Small intestine (tissue), 16 donors: ENCODE measurements around the gene CC2D2A. TPM values are rescaled to one million over a fixed set of nuclear protein-coding genes. Genes with fewer than 3 reads are reported as not detected.

Source experiments
- DNase-seq, 2 donors: peaks; one replicate each; pipeline versions ENCODE4 v3.0.0 to v3.0.0-alpha.2; 2013
- FAIRE-seq: peaks from 2 replicates; lab custom pipeline; 2012; peaks lifted over from hg19 to GRCh38; lab: Jason Lieb, UNC
- H3K27ac ChIP-seq, 3 donors: one replicate each; pipeline ENCODE4 v1.5.1; 2013; ENCODE audit warnings: low read length in 2 of 3, mild to moderate bottlenecking in 2 of 3, control low read depth in 1 of 3, inconsistent platforms in 1 of 3, low read depth in 1 of 3, moderate library complexity in 1 of 3
- H3K27me3 ChIP-seq, 3 donors: one replicate each; pipeline ENCODE4 v1.6.1; 2013; ENCODE audit warnings: low read length in 3 of 3, inconsistent platforms in 1 of 3; ENCODE audit not compliant: control insufficient read depth in 3 of 3, insufficient read depth in 3 of 3
- H3K36me3 ChIP-seq, 3 donors: one replicate each; pipeline ENCODE4 v1.6.1; 2013; ENCODE audit warnings: low read length in 3 of 3, inconsistent platforms in 1 of 3, low read depth in 1 of 3, mild to moderate bottlenecking in 1 of 3, moderate library complexity in 1 of 3; ENCODE audit not compliant: control insufficient read depth in 3 of 3, insufficient read depth in 2 of 3
- H3K4me1 ChIP-seq, 3 donors: one replicate each; pipeline ENCODE4 v1.6.1; 2013; ENCODE audit warnings: low read length in 2 of 3, inconsistent platforms in 1 of 3, low read depth in 1 of 3, mild to moderate bottlenecking in 1 of 3, moderate library complexity in 1 of 3; ENCODE audit not compliant: control insufficient read depth in 3 of 3, insufficient read depth in 2 of 3
- H3K4me3 ChIP-seq, 3 donors: one replicate each; pipeline ENCODE4 v1.5.1; 2013; ENCODE audit warnings: low read length in 3 of 3, control low read depth in 1 of 3, inconsistent platforms in 1 of 3, low read depth in 1 of 3, mild to moderate bottlenecking in 1 of 3, moderate library complexity in 1 of 3
- H3K9me3 ChIP-seq, 2 donors: one replicate each; pipeline ENCODE4 v1.6.1; 2013; ENCODE audit warnings: low read depth in 1 of 2, low read length in 1 of 2; ENCODE audit not compliant: control insufficient read depth in 2 of 2, insufficient read depth in 1 of 2
- WGBS, 3 donors: extraction: QIAGEN DNeasy Blood & Tissue Kit; methylation state at CpG; one replicate each; pipeline ENCODE4 v1.1.7; 2013; 5-methylcytosine and 5-hydroxymethylcytosine counted together
- long read RNA-seq, 10 donors: transcript quantifications; one replicate each; lab custom pipeline, GENCODE V29; 2026
- polyA plus RNA-seq, 4 donors: library from polyadenylated mRNA; stranded (reverse) in 3 of 4; unstranded in 1 of 4; fragments of 200-250 nt in 3 of 4; fragments of 120-200 nt in 1 of 4; gene quantifications; one replicate each; pipeline versions ENCODE4 v1.2.1 to v1.2.3, GENCODE V29; 2013
- donor health status: healthy with polysubstance abuse.
- donor health status: control.
- donor health status: control.
- donor health status: Bipolar disorder and iron deficiency.
- donor health status: healthy.

Gene CC2D2A
- polyA plus RNA-seq = 10 to 100 TPM in 1 of 4 donors, 1 to 10 TPM in 3; 1.6 to 13.6 (median 5.5) TPM
- long read RNA-seq, donor 1 = 0 reads
- long read RNA-seq, donor 2 = 0 reads
- long read RNA-seq, donor 3, partial matches to known transcripts = 0 of 1 reads
- long read RNA-seq, donor 3, other reads (novel, unspliced or antisense) = 0 of 1 reads
- long read RNA-seq, donor 4 = 0 reads
- long read RNA-seq, donor 5, partial matches to known transcripts = 0 of 1 reads
- long read RNA-seq, donor 5, other reads (novel, unspliced or antisense) = 0 of 1 reads
- long read RNA-seq, donor 6, partial matches to known transcripts = 0 of 2 reads
- long read RNA-seq, donor 6, other reads (novel, unspliced or antisense) = 0 of 2 reads
- long read RNA-seq, donor 7 = 0 reads
- long read RNA-seq, donor 8 = 0 reads
- long read RNA-seq, donor 9 = 0 reads
- long read RNA-seq, donor 10, partial matches to known transcripts = 7 of 9 reads
- long read RNA-seq, donor 10, other reads (novel, unspliced or antisense) = 0 of 9 reads

DNA sequence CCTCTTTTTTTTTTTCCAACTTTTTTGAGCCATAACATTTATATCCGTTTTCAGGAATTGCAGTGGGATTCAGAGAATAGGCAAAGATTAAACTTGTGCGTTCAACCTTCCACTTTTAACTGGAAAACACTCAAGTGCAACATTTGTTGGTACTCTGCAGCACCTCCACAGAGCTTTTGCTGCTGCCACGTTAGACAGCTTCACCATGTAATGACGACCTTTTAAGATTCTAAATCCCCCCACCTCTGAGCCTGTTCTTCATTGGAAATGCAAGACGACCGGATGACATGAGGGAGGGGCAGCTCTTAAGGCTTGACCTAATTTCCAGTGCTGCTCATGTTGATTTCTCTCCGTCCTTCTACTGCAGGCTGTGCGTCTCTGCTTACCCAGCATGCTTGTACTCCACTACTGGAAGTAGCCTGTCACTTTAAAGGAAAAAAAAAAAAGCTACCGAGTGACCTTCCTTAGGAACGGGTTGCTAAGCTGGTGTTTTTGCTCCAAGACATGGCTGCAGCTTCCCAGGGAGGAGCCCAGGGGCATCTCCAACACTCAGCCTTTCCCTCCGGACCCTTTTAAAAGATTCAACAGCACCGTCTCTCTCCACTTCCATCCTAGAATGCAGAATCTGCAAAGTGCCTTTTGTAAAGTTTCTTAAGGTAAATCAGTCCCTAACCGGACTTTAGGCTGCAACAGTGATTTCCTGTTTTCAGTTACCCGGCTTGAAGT is at the start of gene CC2D2A:
TSS of gene CC2D2A (plus strand) at position 481 of the 726 bp plus-strand sequence. CDS start 6,051 bp downstream, outside the sequence.
- H3K4me3 ChIP-seq = peak within 1 kb of the TSS; percentile 23 to 59 (median 43)
- no peaks in the 10 kb centered on the region for H3K4me1 ChIP-seq
- peak; percentile 72 to 73 for DNase-seq
- no peaks in the 10 kb centered on the region for H3K9me3 ChIP-seq
- no peaks in the 10 kb centered on the region for H3K36me3 ChIP-seq
- FAIRE-seq = no peak
- H3K27me3 ChIP-seq = no peaks in the 10 kb centered on the region
- 4 to 7% (median 7%) methylated on average over 14 of the region's 14 CpGs for WGBS, 3 donors
- peak within 1 kb of the TSS; percentile 0 to 44 (median 14) for H3K27ac ChIP-seq

- WGBS, 3 donors = 29 to 84% (median 75%) methylated on average over 2 of the region's 2 CpGs
- Histone ChIP-seq H3K4me1 (no peaks in the 10 kb centered on the region), H3K27ac (no peak overlapping the region), H3K36me3 (no peaks in the 10 kb centered on the region), H3K9me3 (no peaks in the 10 kb centered on the region), H3K27me3 (no peaks in the 10 kb centered on the region), H3K4me3 (no peak overlapping the region)
- DNase-seq = no peak
- no peak for FAIRE-seq
Measured at GRCh38 chr4:15420642-15421041, 49.0 kb upstream of the CC2D2A start.

DNA sequence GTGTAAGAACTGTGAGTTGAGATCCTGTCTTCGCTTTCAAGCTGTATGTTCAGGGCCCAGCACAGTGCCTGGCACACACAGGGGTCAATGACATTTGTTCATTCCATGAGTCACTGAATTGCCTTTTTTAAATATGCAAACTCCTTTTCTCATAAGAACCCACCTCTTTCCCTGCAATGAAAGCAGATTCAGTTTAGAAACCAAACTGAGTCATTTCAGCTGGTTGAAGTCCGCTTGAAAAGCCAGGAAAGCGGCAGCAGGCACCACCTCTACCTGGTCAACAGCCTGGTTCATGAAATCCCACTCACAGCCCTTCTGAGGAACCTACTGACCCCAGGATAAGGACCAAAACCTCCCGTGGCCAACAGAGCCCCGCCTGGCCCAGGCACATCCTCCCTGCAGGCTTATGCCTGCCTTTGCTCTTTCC is 46.4 kb upstream of the CC2D2A start:
- no peaks in the 10 kb centered on the region for H3K36me3 ChIP-seq
- FAIRE-seq (no peak), DNase-seq (no peak)
- H3K9me3 ChIP-seq = no peaks in the 10 kb centered on the region
- H3K4me1 ChIP-seq = no peaks in the 10 kb centered on the region
- H3K27me3 ChIP-seq = no peaks in the 10 kb centered on the region
- no peak overlapping the region for H3K4me3 ChIP-seq
- no peak overlapping the region for H3K27ac ChIP-seq
- 56 to 76% (median 65%) methylated on average over 5 of the region's 5 CpGs for WGBS, 3 donors

GRCh38 chr4:15425520-15425919 is 44.2 kb upstream of the CC2D2A start:
- WGBS, 3 donors = 83 to 90% (median 85%) methylated on average over 2 of the region's 2 CpGs
- Histone ChIP-seq H3K27ac (no peak overlapping the region), H3K9me3 (no peaks in the 10 kb centered on the region), H3K4me3 (no peak overlapping the region), H3K36me3 (no peaks in the 10 kb centered on the region), H3K4me1 (no peaks in the 10 kb centered on the region), H3K27me3 (peaks cover 0 to 2% (median 0%) of the 10 kb centered on the region in 3 donors)
- FAIRE-seq = no peak
- DNase-seq = no peak

DNA sequence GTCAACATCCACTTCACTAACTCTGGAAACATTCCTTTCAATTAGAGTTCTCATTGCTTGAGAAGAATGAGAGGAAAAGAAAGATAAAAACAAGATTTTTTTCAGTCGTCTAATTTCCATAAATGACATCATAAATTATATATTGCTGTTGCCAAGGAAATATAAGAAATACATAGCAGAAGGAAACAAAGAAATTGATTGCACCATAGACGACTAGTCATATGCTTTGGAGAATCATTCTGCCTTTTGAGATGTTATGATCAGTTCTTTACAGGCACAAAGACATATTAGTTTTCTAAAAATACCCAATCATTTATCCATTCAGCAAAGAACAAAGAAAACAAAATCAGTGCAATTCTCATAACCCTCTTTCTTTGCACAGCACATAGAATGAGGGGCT is 42.5 kb upstream of the CC2D2A start:
- Histone ChIP-seq H3K36me3 (no peaks in the 10 kb centered on the region), H3K27ac (peak overlapping the region in 1 of 3 donors; percentile 19), H3K9me3 (no peaks in the 10 kb centered on the region), H3K4me1 (no peaks in the 10 kb centered on the region), H3K4me3 (no peak overlapping the region), H3K27me3 (peaks cover 0 to 2% (median 0%) of the 10 kb centered on the region in 3 donors)
- FAIRE-seq (no peak), DNase-seq (no peak)
- 48 to 59% (median 55%) methylated on average over 2 of the region's 2 CpGs for WGBS, 3 donors

DNA sequence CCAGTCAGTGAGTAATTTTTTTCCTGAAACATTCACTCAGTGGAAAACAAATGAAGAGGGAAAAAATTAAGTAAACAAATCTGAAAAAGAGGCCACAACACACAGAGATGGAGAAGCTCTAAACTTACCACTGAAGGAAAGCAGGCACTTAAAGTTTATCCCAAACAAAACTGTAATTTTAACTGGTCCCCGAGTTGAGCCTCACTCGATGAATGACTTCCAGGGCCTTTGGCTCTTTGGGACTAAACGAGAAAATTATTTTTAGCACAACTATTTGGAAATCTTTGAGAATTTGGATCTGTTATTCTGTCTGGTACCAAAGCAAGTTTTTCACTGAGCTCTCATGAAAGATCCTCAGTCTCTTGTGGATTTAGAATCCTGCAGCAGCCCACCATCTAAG is 42.0 kb upstream of the CC2D2A start, which contains the start of gene C1QTNF7:
TSS of gene C1QTNF7 (plus strand) at position 333 of the 400 bp plus-strand sequence. CDS start 7,711 bp downstream, outside the sequence.
- DNase-seq (peak in 1 of 2 donors; percentile 8), FAIRE-seq (no peak)
- H3K4me1 ChIP-seq = no peaks in the 10 kb centered on the region
- H3K27me3 ChIP-seq = peaks cover 0 to 2% (median 0%) of the 10 kb centered on the region in 3 donors
- no peak within 1 kb of the TSS for H3K4me3 ChIP-seq
- H3K9me3 ChIP-seq = no peaks in the 10 kb centered on the region
- 61 to 83% (median 81%) methylated on average over 3 of the region's 3 CpGs for WGBS, 3 donors
- peak within 1 kb of the TSS in 2 of 3 donors; percentile 19 for H3K27ac ChIP-seq
- H3K36me3 ChIP-seq = no peaks in the 10 kb centered on the region

- Histone ChIP-seq H3K4me1 (no peaks in the 10 kb centered on the region), H3K36me3 (no peaks in the 10 kb centered on the region), H3K9me3 (no peaks in the 10 kb centered on the region), H3K4me3 (no peak overlapping the region), H3K27ac (no peak overlapping the region), H3K27me3 (peaks cover 0 to 2% (median 0%) of the 10 kb centered on the region in 3 donors)
- DNase-seq (no peak), FAIRE-seq (no peak)
- WGBS, 3 donors = 53 to 68% (median 64%) methylated on average over 1 of the region's 1 CpG
Measured at GRCh38 chr4:15428611-15429010, 41.1 kb upstream of the CC2D2A start.

DNA sequence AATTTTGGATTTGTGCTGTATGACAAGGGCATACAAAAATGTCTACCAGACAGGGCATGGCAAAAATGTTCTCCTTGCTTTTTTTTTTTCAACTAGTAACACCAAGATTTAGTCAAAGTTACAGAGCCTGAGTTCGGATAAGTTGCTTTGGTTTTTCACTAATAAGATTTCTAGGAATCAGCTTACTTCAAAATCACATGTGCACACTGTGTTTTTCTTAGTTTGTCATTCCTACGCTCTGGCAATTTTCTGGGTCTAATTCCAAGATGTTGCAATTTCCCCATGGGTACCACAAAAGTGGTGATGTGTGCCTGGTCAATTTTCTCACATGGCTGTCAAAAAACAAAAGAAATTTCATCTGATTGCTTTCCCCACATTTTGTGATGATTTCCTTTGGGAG is 35.6 kb upstream of the CC2D2A start:
- Histone ChIP-seq H3K27me3 (no peaks in the 10 kb centered on the region), H3K36me3 (no peaks in the 10 kb centered on the region), H3K4me1 (no peaks in the 10 kb centered on the region), H3K4me3 (no peak overlapping the region), H3K27ac (no peak overlapping the region), H3K9me3 (no peaks in the 10 kb centered on the region)
- WGBS, 3 donors = 79 to 85% (median 81%) methylated on average over 2 of the region's 2 CpGs
- FAIRE-seq (no peak), DNase-seq (no peak)
